MM.1S (cell line): Measurements from ENCODE around the gene TMIGD2.

Source experiments
- CTCF ChIP-seq: fragments of 300-600 bp; sonication (generic); IDR thresholded peaks from 2 replicates; pipeline ENCODE4 v1.5.1; 2016; ENCODE audit warnings: antibody characterized with exemption, low read length, mixed read lengths
- EZH2 ChIP-seq: fragments of 300-600 bp; sonication (generic); optimal IDR thresholded peaks from 2 replicates; pipeline ENCODE3; 2017; ENCODE audit warnings: low read depth, mild to moderate bottlenecking, antibody characterized with exemption, low read length, mixed read lengths

- no peak for TF ChIP-seq CTCF
- no peak for TF ChIP-seq EZH2
Measured at GRCh38 chr19:4278010-4278409, 24.2 kb downstream of the TMIGD2 start.
